NCI-H1694 (cell line): ENCODE results near the gene KLHL3.

Experiments used
- DNase-seq: peaks from one replicate; lab custom pipeline; 2025; lab: John Stamatoyannopoulos, UW

The KLHL3 gene

DNA sequence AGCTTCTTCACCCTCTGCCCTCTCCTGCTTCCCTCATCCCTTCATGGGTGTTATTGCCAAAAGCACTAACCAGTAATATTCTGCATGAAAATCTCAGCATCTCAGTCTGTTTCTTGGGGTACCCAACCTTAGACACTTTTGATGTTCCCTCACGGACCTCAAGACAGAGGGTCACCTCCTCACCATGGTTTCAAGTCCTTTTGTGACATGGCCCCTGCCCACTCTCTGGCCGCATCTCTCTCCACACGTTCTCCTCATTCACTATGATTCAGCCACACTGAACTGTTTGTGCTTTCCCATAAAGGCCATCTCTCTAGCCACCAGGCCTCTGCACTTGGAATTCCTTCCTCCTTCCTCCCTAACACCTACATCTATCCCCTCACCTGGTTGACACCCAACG is 125.3 kb downstream of the KLHL3 start:
- no peak for DNase-seq

DNA sequence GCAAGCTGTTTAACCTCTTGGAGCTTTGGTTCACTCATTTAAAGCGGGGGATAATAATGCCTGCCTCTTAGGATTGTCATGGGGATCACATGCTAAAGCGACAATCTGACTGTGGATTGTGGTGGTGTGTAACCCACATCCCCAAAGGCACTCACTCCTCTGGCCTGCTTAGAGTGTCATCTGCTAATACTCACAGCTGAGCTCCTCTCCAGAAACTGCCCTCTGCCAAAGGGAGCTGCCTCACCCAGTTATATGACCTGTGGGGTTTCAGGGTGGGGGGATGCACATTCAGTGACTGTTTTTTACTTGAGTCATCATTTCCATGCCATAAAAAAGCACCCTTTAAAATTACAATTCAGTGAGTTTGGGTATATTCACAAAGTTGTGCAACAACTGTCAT is 126.8 kb downstream of the KLHL3 start:
- no peak for DNase-seq

DNA sequence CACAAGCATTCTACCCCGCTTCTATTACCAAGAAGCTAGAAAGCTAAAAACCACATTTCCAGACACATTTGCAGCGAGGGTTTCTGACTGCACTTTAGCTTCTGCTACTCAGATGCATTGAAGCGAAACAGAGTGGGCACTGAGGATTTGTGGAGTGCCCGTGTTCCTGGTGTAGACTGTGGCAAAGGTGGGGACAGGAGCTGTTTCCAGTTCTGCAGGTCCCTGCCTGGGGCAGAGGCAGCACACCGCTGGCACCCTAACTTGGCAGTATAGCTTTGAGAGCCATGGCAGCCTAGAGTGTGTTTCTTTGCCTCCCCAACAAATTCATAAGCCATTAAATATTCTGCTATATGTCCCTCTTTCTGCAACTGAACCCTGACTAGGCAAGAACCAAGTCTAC is 128.1 kb downstream of the KLHL3 start:
- DNase-seq, result no peak

DNA sequence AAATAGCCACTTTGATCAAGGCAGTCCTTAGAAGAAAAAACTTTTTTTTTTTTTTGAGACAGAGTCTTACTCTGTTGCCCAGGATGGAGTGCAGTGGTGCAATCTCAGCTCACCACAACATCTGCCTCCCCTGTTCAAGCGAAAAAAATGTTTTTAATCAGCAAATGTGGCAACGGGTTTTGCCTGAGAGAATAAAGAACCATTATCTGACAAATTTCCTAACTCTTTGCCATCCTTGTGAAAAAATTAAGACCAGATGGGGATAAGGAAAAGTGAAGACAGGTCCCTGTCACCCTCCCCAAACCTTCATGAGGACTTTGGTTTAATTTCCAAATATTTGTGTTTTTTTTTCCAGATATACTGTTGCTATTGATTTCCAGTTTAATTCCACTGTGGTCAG is 129.5 kb downstream of the KLHL3 start:
- DNase-seq, result no peak

DNA sequence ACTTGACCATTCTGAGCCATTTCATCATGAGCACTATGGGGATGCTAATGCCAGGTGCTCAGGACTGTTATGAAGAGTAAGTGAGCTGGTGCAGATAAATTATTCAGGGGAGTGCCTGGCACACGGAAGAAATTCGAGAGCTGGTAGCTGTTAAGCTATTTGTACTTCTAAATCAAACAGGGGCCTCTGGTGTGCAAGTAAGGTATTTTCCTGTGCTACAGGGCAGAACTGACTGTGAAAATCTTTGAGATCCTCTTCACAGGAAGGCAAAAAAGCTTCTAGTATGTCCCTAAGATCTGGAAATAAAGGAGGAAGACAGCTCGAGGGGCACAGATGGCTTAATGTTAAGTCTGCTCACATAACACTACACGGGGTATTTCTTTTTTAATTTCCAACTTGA is 130.5 kb downstream of the KLHL3 start:
- peak; percentile 41 for DNase-seq

DNA sequence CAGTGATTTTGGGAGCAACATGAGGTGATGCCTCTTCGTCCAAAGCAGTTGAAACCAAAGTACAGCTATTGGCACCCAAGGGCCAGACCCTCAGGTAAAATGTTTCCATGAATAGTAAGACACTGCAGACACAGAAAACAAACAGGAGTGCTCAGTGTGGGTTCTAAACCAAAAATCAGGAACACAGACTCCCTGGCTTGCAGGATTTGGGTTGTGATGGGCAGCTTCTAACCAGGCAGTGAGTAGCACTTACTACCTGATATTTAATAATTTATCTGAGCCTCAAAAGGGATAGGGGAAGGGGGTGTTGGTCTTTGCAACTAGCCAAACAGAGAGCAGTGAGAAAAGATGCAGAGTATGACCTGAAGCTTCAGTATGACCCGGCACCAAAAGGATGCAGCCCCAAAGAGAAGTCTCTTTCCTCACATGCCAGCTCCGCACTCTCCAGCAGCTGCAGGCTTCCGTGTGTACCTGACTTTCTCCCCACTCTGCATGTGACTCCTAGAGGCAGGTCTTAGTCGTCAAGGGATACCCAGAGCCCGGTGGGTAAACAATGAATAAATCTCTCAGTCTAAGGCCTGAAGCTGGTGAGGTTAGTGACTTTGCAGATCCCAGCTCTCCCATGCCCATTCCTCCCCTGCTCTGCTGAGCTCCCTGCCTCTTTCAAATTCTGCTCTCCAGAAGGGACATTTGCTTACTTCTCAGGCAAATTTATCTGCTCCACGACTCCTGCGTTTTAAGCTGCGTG is 131.4 kb downstream of the KLHL3 start:
- no peak for DNase-seq

DNA sequence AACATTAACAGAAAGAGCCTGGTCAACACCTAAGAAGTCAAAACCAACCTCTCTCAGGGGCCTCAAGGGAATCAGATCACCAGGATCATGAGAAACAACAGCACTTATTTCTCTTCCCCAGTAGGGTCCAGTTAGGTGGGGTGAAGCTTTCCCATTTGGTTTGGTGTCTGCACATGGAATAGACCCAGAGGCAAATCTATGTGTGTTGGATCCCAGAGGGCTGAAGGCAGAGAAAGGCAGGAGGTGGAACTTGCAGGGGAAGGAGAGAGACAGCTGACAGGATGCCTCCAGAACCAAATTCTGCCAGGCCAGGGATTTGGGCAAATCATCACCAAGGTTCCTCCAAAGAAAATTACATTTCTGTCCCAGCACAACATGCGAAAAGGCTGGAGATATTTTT is 132.0 kb downstream of the KLHL3 start:
- no peak for DNase-seq

DNA sequence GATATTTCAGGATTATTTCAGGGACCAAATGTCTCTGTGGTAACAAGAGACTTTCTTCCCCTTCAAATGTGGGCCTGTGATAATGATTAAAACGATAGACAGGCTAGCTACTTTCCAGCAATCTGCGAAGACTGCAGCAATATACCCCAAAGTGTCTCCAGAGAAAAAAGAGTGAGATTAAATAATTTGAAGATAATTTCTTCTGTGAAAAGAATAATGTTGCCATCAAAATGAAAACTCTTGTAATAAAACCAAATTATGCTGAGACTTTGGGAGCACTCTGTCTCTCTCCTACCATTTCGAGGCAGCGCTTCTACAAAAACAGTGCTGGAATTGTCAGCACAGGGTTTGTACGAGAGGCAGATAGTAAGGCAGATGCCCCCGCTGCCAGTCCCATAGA is 132.5 kb downstream of the KLHL3 start:
- DNase-seq, result no peak

DNA sequence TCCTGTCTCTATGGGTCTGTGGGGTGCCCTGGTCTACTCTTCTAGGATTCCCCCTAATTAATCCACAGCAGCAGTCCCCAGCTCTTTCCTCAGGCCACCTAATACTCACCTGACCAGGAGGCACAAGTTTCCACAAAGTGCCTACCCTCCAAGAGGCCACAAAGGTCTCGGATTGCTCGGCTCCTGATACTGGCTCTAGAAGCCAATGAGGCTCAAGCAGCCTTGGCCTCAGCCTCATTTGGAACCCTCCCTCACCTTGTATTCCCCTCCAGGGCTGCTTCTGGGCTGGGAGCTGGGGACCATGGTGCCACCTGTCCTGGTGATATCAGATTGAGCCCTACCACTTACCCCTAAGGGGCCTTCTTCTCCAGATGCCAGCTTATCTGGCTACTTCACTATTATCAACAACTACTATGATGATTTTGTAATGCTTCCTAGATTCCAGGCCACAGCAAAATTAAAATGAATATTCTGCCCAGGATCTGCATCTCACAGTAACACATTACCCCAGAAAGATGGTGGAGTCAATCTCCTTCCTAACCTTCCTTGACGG is 133.1 kb downstream of the KLHL3 start:
- DNase-seq, result no peak

DNA sequence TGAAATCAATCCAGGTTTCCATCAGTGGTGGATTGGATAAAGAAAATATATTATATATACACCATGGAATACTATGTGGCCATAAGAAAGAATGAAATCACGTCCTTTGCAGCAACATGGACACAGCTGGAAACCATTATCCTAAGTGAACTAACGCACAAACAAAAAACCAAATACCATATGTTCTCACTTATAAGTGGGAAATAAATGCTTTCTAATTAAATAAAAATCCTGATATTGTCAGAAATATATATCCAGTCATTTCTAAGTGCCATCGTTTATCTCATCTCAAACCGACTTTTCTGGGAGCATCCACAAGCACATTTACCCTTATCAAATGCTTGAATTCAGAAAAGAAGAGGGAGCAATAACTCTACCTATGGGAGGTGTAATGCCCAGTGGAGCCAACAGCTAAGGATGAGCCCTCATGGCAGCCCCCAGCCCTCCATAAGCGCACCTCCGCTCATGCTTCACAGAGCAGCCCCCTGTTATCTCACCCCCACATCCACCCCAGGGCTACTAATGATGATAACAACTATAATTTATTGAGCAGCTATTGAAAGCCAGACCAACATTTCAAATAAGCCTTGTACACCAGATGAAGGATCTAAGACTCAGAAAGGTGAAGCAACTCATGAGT is 135.0 kb downstream of the KLHL3 start:
- DNase-seq, result no peak

DNA sequence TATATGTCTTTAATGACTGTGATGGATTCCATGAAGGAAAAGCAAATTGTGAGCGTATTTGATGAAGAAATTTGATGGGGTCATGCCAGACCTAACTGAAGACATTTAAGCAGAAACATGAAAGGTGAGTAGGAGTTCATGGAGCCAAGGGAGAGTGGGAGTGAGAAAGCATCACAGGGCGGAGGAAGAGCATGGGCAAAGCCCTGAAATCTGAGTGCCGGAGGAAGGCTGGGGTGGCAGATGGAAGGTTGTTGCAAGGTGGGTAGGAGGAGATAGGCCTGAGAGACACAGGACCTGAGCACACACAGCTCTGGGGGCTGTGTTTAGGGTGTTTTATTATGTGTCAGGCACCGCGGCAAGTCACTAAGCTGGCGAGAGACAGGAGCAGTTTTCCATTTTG is 136.4 kb downstream of the KLHL3 start:
- DNase-seq, result no peak

DNA sequence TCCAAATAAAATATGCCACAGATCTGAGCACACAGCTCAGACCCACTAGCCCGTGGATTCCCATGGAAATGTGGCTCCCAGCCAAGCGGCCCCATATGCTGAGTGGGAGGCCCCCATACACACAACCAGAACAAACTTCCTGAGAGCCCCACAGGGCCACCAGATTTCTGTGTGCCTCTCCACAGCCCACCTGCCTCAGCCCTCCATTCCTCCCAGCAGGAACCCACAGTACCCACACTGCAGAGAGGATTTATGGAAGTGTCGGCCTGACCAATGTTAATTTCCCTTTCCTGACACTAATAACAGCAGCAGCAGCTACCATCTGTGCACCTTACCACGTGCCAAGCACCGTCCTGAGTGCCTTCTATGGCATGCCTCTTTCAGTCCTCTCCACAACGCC is 137.5 kb downstream of the KLHL3 start:
- DNase-seq, result peak; percentile 81

DNA sequence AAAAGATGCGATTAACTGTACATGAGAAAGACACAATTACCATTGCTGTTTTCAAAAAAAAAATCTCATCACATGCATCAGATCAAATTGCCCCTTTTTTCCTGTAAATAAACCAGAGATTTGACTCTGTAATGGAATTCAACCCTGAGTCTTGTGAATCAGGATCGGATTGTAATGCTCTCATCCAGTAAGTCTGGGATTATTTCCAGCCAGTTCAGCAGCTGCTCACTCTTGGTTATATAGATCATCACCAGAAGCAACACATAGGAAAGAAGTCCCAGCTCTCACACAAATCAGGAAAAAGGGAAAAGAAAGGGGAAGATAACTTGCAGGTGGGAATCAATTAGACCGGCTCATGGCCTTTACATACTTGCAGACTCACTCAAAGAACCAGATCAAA is 138.9 kb downstream of the KLHL3 start:
- no peak for DNase-seq

DNA sequence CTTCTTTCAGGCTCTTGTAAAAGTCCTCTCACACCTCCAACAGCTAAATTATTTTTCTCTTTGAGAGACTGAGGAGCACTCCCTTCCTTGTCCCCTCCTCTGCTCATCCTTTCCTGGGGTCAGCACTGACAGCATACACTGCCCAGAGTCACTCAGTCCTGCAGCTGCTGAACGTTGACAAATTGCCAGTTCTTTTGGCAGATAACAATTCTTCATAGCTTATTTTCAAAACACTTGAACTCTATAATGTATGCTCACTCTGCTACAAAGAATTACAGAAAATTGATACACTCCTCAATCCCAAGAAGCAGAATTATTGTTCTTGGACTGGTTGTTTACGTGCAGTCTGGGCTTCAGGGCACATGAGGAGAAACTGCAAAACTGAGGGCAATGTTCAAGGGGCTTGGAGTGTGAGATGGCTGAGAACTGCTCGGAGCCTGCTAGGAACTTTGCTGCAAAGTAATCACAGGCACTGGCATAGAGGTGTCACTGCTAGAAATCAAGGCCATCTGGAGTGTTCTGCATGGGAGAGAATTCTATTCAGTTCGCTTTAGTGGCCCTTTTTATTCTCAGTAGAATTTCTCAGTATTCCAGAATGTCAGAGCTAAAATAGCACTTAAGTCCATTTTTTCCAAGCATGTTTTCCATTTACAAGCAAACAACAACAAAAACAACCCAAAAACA is 140.4 kb downstream of the KLHL3 start:
- DNase-seq, result no peak

DNA sequence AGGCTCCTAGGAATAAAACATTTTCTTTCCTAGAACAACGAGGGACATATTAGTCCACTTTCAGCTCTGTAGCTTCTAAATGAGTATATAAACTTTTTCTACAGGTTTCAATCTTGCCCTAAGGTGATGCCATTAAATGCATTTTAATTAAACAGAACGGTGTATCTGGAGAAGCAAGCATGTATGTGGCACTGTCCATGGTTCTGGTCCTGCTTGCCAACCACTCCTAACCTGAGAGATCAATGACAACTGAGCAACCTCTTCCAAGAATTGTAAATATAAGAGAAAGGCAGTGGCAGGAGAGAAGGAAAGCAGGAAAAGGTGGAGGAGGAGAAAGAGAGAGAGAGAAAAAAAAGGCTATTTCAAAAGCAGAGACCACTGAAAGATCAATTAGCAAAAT is 141.2 kb downstream of the KLHL3 start:
- DNase-seq, result no peak

DNA sequence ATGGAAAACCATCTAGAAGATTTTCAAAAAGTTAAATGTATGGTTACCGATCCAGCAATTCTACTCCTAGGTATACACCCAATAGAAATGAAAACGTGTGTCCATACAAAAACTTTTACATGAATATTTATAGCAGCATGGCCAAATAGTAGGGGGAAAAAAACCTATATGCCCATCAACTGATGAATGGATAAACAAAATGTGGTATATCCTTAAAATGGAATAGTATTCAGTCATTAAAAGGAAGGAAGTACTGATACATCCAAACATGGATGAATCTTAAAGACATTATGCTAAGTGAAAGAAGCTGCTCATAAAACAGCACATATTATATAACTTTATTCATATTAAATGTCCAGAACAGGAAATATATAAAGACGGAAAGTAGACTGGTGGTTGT is 143.6 kb downstream of the KLHL3 start:
- no peak for DNase-seq

DNA sequence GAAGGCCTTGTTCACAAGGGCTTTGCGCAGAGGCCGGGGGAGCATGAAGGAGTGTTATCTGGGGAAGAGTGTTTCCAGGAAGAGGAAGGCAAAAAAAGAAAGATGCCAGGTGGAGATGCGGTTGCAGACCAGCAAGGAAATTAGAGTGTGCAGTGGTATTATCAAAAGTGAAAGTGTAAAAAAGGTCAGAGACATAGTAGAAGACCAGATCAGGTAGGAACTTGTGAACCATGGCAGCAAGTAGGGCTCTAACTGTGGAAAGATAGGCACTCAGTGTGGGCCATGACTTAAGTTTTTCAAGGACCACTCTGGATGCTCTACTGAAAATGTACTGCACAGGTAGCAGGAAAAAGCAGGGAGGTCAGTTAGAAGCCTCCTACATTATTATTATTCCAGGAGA is 146.7 kb downstream of the KLHL3 start:
- DNase-seq, result no peak

DNA sequence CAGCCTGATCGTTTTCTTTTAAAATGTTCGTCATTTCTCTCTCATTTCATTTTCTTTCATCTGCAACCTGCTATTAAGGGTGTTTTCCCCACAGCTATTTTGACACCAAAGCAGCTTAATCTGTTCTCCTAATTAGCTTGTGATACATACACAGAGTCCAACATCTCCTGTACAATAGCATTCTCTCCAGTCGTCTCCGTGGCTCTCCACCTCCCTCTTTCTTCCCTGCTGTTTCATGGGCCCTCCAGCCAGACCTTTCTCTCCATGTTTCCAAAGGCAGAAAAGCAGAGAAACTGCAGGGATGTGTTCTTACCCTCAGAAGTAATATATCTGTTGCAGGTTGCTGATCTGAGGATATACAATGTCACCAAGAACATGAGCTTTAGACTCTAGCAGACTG is 148.0 kb downstream of the KLHL3 start:
- no peak for DNase-seq

DNA sequence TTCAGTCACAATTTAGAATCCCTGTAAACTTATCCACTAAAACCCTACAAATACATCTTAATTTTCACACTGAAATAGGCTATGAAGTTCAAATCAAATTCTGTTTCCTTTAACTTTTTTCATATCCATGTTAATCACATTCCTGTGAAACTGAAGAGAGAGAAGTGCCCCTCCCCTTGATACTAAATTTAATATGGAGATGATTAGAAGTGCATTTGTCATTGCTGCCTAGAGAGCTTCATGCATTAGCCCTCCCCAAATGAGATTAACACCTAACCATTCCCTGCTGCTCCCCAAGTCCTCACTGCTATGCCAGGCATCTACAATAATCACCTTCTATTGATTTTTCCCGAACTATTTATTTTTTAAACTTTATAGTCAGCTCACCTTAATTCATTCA is 151.6 kb downstream of the KLHL3 start:
- no peak for DNase-seq

DNA sequence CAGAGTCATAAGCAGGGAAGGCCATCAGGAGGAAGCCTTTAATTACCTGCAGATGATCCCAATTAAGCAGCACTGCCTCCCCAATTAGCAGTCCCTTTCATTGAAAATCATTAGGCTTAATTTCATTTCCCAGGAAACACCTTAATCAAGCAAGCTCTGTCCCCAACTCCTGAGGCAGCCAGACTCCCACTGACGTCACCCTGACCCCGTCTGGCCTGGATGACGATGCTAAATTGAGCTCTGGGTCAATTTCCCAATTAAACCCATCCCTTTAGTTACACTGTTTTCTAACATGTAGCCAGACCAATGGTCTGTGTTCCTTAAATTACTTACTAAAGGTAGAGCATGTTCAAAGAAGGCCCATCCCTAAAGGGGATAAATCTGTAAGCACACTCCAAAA is 152.8 kb downstream of the KLHL3 start:
- DNase-seq, result no peak

DNA sequence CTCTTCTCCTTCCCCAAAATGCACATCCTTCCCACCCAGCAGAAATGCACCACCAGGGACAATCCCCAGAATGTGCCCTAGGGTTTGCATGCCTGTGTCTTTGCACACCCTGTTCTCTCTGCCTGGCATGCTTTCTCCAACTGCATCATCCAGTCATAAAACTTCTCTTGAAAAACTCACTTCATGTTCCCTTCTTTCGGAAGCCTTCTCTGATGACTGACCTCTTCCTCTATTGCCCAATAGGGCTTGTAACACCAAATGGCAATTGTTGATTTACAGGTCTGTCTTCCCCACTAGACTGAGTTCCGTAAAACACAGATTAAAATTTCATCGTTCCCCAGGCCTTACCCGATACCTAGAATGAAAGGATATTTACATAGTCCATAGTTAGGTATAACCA is 153.7 kb downstream of the KLHL3 start:
- DNase-seq, result no peak

DNA sequence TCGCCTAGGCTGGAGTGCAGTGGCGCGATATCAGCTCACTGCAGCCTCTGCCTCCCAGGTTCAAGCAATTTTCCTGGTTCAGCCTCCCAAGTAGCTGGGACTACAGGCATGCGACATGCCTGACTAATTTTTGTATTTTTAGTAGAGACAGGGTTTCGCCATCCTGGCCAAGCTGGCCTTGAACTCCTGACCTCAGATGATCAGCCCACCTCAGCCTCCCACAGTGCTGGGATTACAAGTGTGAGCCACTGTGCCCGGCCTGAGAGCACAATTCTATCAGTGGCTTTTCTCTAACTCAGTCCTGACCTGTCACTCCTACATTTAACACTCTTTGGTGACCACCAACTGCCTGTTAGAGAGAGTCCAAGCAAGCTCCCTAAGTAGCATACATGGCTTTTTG is 154.1 kb downstream of the KLHL3 start:
- DNase-seq, result no peak

DNA sequence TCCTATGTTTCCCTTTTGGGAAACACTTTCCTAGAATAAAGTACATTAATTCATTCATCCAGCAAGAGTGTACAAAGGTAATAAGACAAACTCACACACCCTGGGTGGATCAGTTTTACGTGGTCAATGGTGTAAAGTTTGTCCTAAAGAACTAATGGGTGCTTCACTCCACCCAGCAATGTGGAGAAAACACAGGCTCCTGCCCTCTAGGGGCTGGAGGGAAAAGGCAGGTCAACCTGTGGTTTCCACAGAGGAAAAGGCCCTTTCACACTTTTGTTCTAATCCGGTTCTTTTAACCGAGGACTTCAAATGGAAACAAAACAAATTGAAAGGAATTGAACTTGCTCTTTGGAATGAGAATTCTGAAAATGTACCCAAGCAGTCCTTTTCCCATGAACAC is 155.9 kb downstream of the KLHL3 start:
- DNase-seq, result no peak
